ENCODE data around the gene LCA5L. TPM values are rescaled to one million over a fixed set of nuclear protein-coding genes. Genes with fewer than 3 reads are reported as not detected.

The LCA5L gene
- 1.9 and 2.6 TPM in 2 replicates for total RNA-seq (ENCODE audit: low replicate concordance)
- long read RNA-seq, partial matches to known transcripts: 1 of 4 reads
- long read RNA-seq, other reads (novel, unspliced or antisense): 3 of 4 reads

- DNase-seq (ENCODE audit: extremely low spot score, unreplicated experiment): peak; percentile 96
- Mint-ChIP-seq H3K36me3 (no peaks in the 10 kb centered on the region), H3K27ac (peak within 1 kb of the TSS; percentile 95), H3K27me3 (peaks cover 4% of the 10 kb centered on the region), H3K9me3 (no peaks in the 10 kb centered on the region), H3K4me1 (ENCODE audit: unreplicated experiment) (peaks cover 17% of the 10 kb centered on the region), H3K4me3 (peak within 1 kb of the TSS; percentile 97)
- TF ChIP-seq CTCF (conservative IDR thresholded peaks at IDR 0.05): peak; percentile 19
Observed at GRCh38 chr21:39445321-39446269, at the start of gene LCA5L. TSS of gene LCA5L (minus strand) at chr21:39445778. CDS start at chr21:39428493, 17,285 bp downstream.

- no peak for TF ChIP-seq CTCF (conservative IDR thresholded peaks at IDR 0.05)
Observed at GRCh38 chr21:39489380-39489924, 43.9 kb upstream of the LCA5L start.

GRCh38 chr21:39484711-39485276 is 39.2 kb upstream of the LCA5L start:
- no peaks in the 10 kb centered on the region for H3K27me3 Mint-ChIP-seq
- no peaks in the 10 kb centered on the region for H3K9me3 Mint-ChIP-seq
- no peak overlapping the region for H3K27ac Mint-ChIP-seq
- peaks cover 3% of the 10 kb centered on the region for H3K36me3 Mint-ChIP-seq
- no peaks in the 10 kb centered on the region for H3K4me1 Mint-ChIP-seq (ENCODE audit: unreplicated experiment)
- no peak overlapping the region for H3K4me3 Mint-ChIP-seq
- TF ChIP-seq CTCF (conservative IDR thresholded peaks at IDR 0.05): no peak
- DNase-seq (ENCODE audit: extremely low spot score, unreplicated experiment): no peak

More at GRCh38 chr21:39489380-39489924, 43.9 kb upstream of the LCA5L start:
- no peaks in the 10 kb centered on the region for H3K27me3 Mint-ChIP-seq
- H3K36me3 Mint-ChIP-seq: peaks cover 3% of the 10 kb centered on the region
- H3K4me3 Mint-ChIP-seq: no peak overlapping the region
- DNase-seq (ENCODE audit: extremely low spot score, unreplicated experiment): no peak
- H3K4me1 Mint-ChIP-seq (ENCODE audit: unreplicated experiment): no peaks in the 10 kb centered on the region
- no peaks in the 10 kb centered on the region for H3K9me3 Mint-ChIP-seq
- H3K27ac Mint-ChIP-seq: no peak overlapping the region

- Mint-ChIP-seq H3K27ac (no peak overlapping the region), H3K27me3 (no peaks in the 10 kb centered on the region), H3K4me3 (no peak overlapping the region), H3K36me3 (peaks cover 3% of the 10 kb centered on the region), H3K4me1 (ENCODE audit: unreplicated experiment) (no peaks in the 10 kb centered on the region), H3K9me3 (no peaks in the 10 kb centered on the region)
- DNase-seq (ENCODE audit: extremely low spot score, unreplicated experiment): no peak
- TF ChIP-seq CTCF (conservative IDR thresholded peaks at IDR 0.05): no peak
Observed at GRCh38 chr21:39483917-39484316, 38.3 kb upstream of the LCA5L start.

GRCh38 chr21:39481886-39482285 is 36.3 kb upstream of the LCA5L start:
- Mint-ChIP-seq H3K27me3 (no peaks in the 10 kb centered on the region), H3K4me3 (no peak overlapping the region), H3K27ac (no peak overlapping the region), H3K36me3 (no peaks in the 10 kb centered on the region), H3K4me1 (ENCODE audit: unreplicated experiment) (no peaks in the 10 kb centered on the region), H3K9me3 (no peaks in the 10 kb centered on the region)
- DNase-seq (ENCODE audit: extremely low spot score, unreplicated experiment): no peak
- TF ChIP-seq CTCF (conservative IDR thresholded peaks at IDR 0.05): no peak

Data from type B pancreatic cell (in vitro differentiated cells).